ENCODE results near the gene SLC17A1.

Gene SLC17A1

DNA sequence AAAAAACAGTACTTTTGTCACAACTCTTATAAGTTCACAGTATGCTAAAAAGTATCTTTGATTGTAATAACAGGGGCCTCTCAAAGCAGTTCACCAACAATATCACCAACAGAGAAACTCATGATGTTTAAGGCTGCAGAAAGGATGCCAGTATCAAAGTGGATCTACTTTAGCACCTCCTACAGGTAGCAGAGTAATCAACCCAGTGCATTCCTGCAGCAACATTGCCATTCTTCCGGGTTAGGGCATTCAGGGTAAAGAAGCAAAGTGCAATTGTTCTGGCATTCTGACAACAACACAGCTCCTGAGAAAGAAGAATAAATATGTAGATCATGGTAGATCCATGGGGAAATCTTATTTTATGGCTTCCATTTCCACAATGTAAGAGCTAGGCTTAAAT is 84.9 kb downstream of the SLC17A1 start:
- Histone ChIP-seq H3K27me3 (ENCODE audit: control insufficient read depth in 3 of 3, insufficient read depth in 3 of 3, low read depth in 1 of 3, low read length in 3 of 3) (no peaks in the 10 kb centered on the region), H3K9ac (ENCODE audit: low read depth, low read length, poor library complexity) (no peak overlapping the region), H4K91ac (ENCODE audit: low read depth, low read length, poor library complexity) (no peak overlapping the region), H2BK5ac (ENCODE audit: low read length) (no peak overlapping the region), H2AFZ (ENCODE audit: low read length) (no peak overlapping the region), H2BK12ac (ENCODE audit: low read length) (no peak overlapping the region), H3K36me3 (replicated peaks in 1 of 2; ENCODE audit: control insufficient read depth in 2 of 2, insufficient read depth in 2 of 2, low read length in 2 of 2) (no peaks in the 10 kb centered on the region), H2BK120ac (ENCODE audit: low read depth, low read length) (no peak overlapping the region), H3K23ac (ENCODE audit: low read depth, low read length, poor library complexity) (no peak overlapping the region), H4K8ac (ENCODE audit: low read depth, low read length) (no peak overlapping the region), H3K4me2 (ENCODE audit: insufficient read depth, low read length, poor library complexity, severe bottlenecking) (no peak overlapping the region), H2AK5ac (ENCODE audit: low read depth, low read length) (no peak overlapping the region), H3K4me1 (ENCODE audit: control insufficient read depth in 2 of 2, insufficient read depth in 1 of 2, low read depth in 1 of 2, low read length in 2 of 2) (no peaks in the 10 kb centered on the region), H3K79me1 (ENCODE audit: low read depth, low read length) (no peaks in the 10 kb centered on the region), H3K4me3 (ENCODE audit: low read length in 2 of 2) (no peak overlapping the region), H3K14ac (ENCODE audit: low read length) (no peak overlapping the region), H3K4ac (ENCODE audit: low read length) (no peak overlapping the region), H3K18ac (ENCODE audit: low read length) (no peak overlapping the region), H2BK15ac (ENCODE audit: low read length) (no peak overlapping the region), H3K27ac (replicated peaks; ENCODE audit: low read length) (no peak overlapping the region), H3K9me3 (replicated peaks in 1 of 2; ENCODE audit: control insufficient read depth in 2 of 2, insufficient read depth in 1 of 2, low read depth in 1 of 2, low read length in 2 of 2) (no peaks in the 10 kb centered on the region)
- DNase-seq (ENCODE audit: low spot score): no peak
- no CpG with 5 or more reads among the region's 1 CpG for WGBS, 2 donors (ENCODE audit: extremely low coverage in 2 of 2, insufficient read length in 2 of 2, insufficient replicate concordance in 1 of 2)

DNA sequence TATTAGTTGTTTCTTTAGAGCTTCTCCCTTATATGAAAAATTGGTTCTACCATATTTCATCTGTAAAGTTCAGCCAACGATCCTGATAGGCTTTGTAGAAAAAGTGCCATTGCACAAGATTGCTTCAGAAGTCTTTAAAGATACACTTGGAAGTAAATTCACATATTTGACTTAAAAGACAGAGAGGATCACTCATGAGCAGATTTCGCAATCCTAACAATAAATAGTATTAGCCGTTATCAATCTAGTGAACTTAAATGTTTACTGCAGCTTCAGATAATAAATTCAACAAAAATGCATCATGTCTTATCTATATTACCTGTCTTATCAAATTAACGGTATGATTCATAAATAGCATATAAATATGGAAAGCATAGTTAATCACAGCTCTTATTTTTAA is 86.0 kb downstream of the SLC17A1 start:
- Histone ChIP-seq H3K9ac (ENCODE audit: low read depth, low read length, poor library complexity) (no peak overlapping the region), H2BK12ac (ENCODE audit: low read length) (no peak overlapping the region), H3K9me3 (replicated peaks in 1 of 2; ENCODE audit: control insufficient read depth in 2 of 2, insufficient read depth in 1 of 2, low read depth in 1 of 2, low read length in 2 of 2) (no peaks in the 10 kb centered on the region), H4K8ac (ENCODE audit: low read depth, low read length) (no peak overlapping the region), H3K79me1 (ENCODE audit: low read depth, low read length) (no peaks in the 10 kb centered on the region), H2BK15ac (ENCODE audit: low read length) (no peak overlapping the region), H3K18ac (ENCODE audit: low read length) (no peak overlapping the region), H2AFZ (ENCODE audit: low read length) (no peak overlapping the region), H2AK5ac (ENCODE audit: low read depth, low read length) (no peak overlapping the region), H2BK5ac (ENCODE audit: low read length) (no peak overlapping the region), H3K36me3 (replicated peaks in 1 of 2; ENCODE audit: control insufficient read depth in 2 of 2, insufficient read depth in 2 of 2, low read length in 2 of 2) (no peaks in the 10 kb centered on the region), H3K27ac (replicated peaks; ENCODE audit: low read length) (no peak overlapping the region), H3K4me1 (ENCODE audit: control insufficient read depth in 2 of 2, insufficient read depth in 1 of 2, low read depth in 1 of 2, low read length in 2 of 2) (no peaks in the 10 kb centered on the region), H3K14ac (ENCODE audit: low read length) (no peak overlapping the region), H3K27me3 (ENCODE audit: control insufficient read depth in 3 of 3, insufficient read depth in 3 of 3, low read depth in 1 of 3, low read length in 3 of 3) (no peaks in the 10 kb centered on the region), H2BK120ac (ENCODE audit: low read depth, low read length) (no peak overlapping the region), H3K4ac (ENCODE audit: low read length) (no peak overlapping the region), H3K4me3 (ENCODE audit: low read length in 2 of 2) (no peak overlapping the region), H3K4me2 (ENCODE audit: insufficient read depth, low read length, poor library complexity, severe bottlenecking) (no peak overlapping the region), H3K23ac (ENCODE audit: low read depth, low read length, poor library complexity) (no peak overlapping the region), H4K91ac (ENCODE audit: low read depth, low read length, poor library complexity) (no peak overlapping the region)
- no peak for DNase-seq (ENCODE audit: low spot score)
- WGBS, 2 donors (ENCODE audit: extremely low coverage in 2 of 2, insufficient read length in 2 of 2, insufficient replicate concordance in 1 of 2): no CpG with 5 or more reads among the region's 4 CpGs

DNA sequence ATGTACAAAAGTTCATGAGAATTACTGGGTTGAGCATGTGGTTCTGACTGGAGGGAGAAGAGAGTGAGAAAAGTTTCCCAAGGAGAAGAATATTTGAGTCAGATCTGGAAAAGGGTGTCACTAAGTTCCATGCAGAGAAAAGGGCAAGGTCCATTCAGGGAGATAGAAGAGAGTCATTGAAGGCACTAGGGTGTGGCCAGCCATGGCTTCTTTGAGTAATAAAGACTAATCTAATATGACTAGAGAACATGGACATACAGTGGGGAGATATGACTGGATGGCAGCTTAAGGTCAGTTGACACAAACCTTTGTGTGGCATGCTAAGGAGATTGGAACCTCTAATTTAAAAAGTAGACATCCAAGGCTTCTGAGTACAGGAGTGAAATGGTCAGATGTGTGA is 88.0 kb downstream of the SLC17A1 start:
- Histone ChIP-seq H4K91ac (ENCODE audit: low read depth, low read length, poor library complexity) (no peak overlapping the region), H2AK5ac (ENCODE audit: low read depth, low read length) (no peak overlapping the region), H3K4me2 (ENCODE audit: insufficient read depth, low read length, poor library complexity, severe bottlenecking) (no peak overlapping the region), H3K14ac (ENCODE audit: low read length) (no peak overlapping the region), H3K9ac (ENCODE audit: low read depth, low read length, poor library complexity) (no peak overlapping the region), H3K27me3 (ENCODE audit: control insufficient read depth in 3 of 3, insufficient read depth in 3 of 3, low read depth in 1 of 3, low read length in 3 of 3) (no peaks in the 10 kb centered on the region), H3K4me3 (ENCODE audit: low read length in 2 of 2) (no peak overlapping the region), H2BK12ac (ENCODE audit: low read length) (no peak overlapping the region), H3K27ac (replicated peaks; ENCODE audit: low read length) (no peak overlapping the region), H2BK15ac (ENCODE audit: low read length) (no peak overlapping the region), H3K18ac (ENCODE audit: low read length) (no peak overlapping the region), H3K23ac (ENCODE audit: low read depth, low read length, poor library complexity) (no peak overlapping the region), H2BK120ac (ENCODE audit: low read depth, low read length) (no peak overlapping the region), H3K4ac (ENCODE audit: low read length) (no peak overlapping the region), H3K9me3 (replicated peaks in 1 of 2; ENCODE audit: control insufficient read depth in 2 of 2, insufficient read depth in 1 of 2, low read depth in 1 of 2, low read length in 2 of 2) (no peaks in the 10 kb centered on the region), H2AFZ (ENCODE audit: low read length) (no peak overlapping the region), H3K4me1 (ENCODE audit: control insufficient read depth in 2 of 2, insufficient read depth in 1 of 2, low read depth in 1 of 2, low read length in 2 of 2) (no peaks in the 10 kb centered on the region), H3K79me1 (ENCODE audit: low read depth, low read length) (no peaks in the 10 kb centered on the region), H4K8ac (ENCODE audit: low read depth, low read length) (no peak overlapping the region), H3K36me3 (replicated peaks in 1 of 2; ENCODE audit: control insufficient read depth in 2 of 2, insufficient read depth in 2 of 2, low read length in 2 of 2) (no peaks in the 10 kb centered on the region), H2BK5ac (ENCODE audit: low read length) (no peak overlapping the region)
- no peak for DNase-seq (ENCODE audit: low spot score)

DNA sequence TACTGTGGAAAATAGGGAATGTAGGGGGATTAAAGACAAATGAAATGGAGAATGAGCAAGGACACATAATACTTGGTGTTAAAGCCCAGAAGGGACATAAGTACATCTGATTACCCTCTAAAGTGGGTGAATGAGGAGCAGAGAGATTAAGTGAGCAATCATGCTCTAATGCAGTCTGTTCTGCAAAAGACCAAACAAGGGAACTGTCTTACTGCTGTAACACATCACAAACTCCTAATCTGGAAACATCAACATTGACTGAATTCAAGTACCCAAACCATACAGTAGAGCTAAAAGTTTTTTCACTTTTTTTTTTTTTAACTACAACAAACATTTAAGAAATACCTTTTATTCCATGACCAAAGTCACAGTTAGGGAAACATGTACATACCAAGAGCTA is 96.6 kb downstream of the SLC17A1 start:
- Histone ChIP-seq H3K27me3 (ENCODE audit: control insufficient read depth in 3 of 3, insufficient read depth in 3 of 3, low read depth in 1 of 3, low read length in 3 of 3) (no peaks in the 10 kb centered on the region), H3K27ac (replicated peaks; ENCODE audit: low read length) (no peak overlapping the region), H3K79me1 (ENCODE audit: low read depth, low read length) (no peaks in the 10 kb centered on the region), H2BK5ac (ENCODE audit: low read length) (no peak overlapping the region), H4K91ac (ENCODE audit: low read depth, low read length, poor library complexity) (no peak overlapping the region), H2BK120ac (ENCODE audit: low read depth, low read length) (no peak overlapping the region), H3K4me3 (ENCODE audit: low read length in 2 of 2) (no peak overlapping the region), H3K14ac (ENCODE audit: low read length) (no peak overlapping the region), H2BK15ac (ENCODE audit: low read length) (no peak overlapping the region), H3K36me3 (replicated peaks in 1 of 2; ENCODE audit: control insufficient read depth in 2 of 2, insufficient read depth in 2 of 2, low read length in 2 of 2) (no peaks in the 10 kb centered on the region), H3K23ac (ENCODE audit: low read depth, low read length, poor library complexity) (no peak overlapping the region), H2AFZ (ENCODE audit: low read length) (no peak overlapping the region), H4K8ac (ENCODE audit: low read depth, low read length) (no peak overlapping the region), H2BK12ac (ENCODE audit: low read length) (no peak overlapping the region), H3K4me2 (ENCODE audit: insufficient read depth, low read length, poor library complexity, severe bottlenecking) (no peak overlapping the region), H3K4me1 (ENCODE audit: control insufficient read depth in 2 of 2, insufficient read depth in 1 of 2, low read depth in 1 of 2, low read length in 2 of 2) (no peaks in the 10 kb centered on the region), H3K9ac (ENCODE audit: low read depth, low read length, poor library complexity) (no peak overlapping the region), H2AK5ac (ENCODE audit: low read depth, low read length) (no peak overlapping the region), H3K18ac (ENCODE audit: low read length) (no peak overlapping the region), H3K9me3 (replicated peaks in 1 of 2; ENCODE audit: control insufficient read depth in 2 of 2, insufficient read depth in 1 of 2, low read depth in 1 of 2, low read length in 2 of 2) (peaks cover 0 to 2% of the 10 kb centered on the region in 2 donors), H3K4ac (ENCODE audit: low read length) (no peak overlapping the region)
- DNase-seq (ENCODE audit: low spot score): no peak

All from neuronal stem cell (in vitro differentiated cells).